Endothelial cell of umbilical vein (primary cell): ENCODE data around the gene ARHGAP22. TPM values are rescaled to one million over a fixed set of nuclear protein-coding genes. Genes with fewer than 3 reads are reported as not detected.

ENCODE experiments used
- BruUV-seq: library from RNA; stranded (reverse); fragments of 400-500 nt; replicated peaks from 2 replicates; lab custom pipeline; 2021; lab: Mats Ljungman, UMichigan
- CTCF ChIA-PET: fragments of 300-600, 350-600 bp; sonication (Branson Sonifier 250); formaldehyde crosslinking; loops from one replicate; lab custom pipeline; 2021; ENCODE audit warnings: antibody characterized with exemption, inconsistent platforms; lab: Charles Lee
- POLR2A ChIA-PET: fragments of 300-600, 350-600 bp; sonication (Branson Sonifier 250); formaldehyde crosslinking; loops from one replicate; lab custom pipeline; 2021; ENCODE audit warnings: antibody characterized with exemption, inconsistent platforms; lab: Charles Lee
- DNase-seq: peaks from one replicate; pipeline ENCODE4 v3.0.0-alpha.2; 2011; ENCODE audit warnings: low read depth, low spot score
- FAIRE-seq: peaks from 2 replicates; lab custom pipeline; 2011; peaks lifted over from hg19 to GRCh38; lab: Jason Lieb, UNC
- H2AFZ ChIP-seq: 2 replicates; pipeline ENCODE4 v1.6.0; 2012; ENCODE audit warnings: low read depth, low read length, control low read depth, inconsistent platforms
- H3K27ac ChIP-seq: 2 replicates; pipeline ENCODE4 v1.5.1; 2011; ENCODE audit warnings: low read depth, mild to moderate bottlenecking, control low read depth, low read length, moderate library complexity; ENCODE audit not compliant: insufficient read depth
- H3K27me3 ChIP-seq, 2 experiments: 2 replicates each; pipeline versions ENCODE4 v1.6.0 to v1.6.1; 2011; ENCODE audit warnings: low read length in 2 of 2, mixed read lengths in 1 of 2; ENCODE audit not compliant: control insufficient read depth in 2 of 2, insufficient read depth in 2 of 2
- H3K36me3 ChIP-seq, 2 experiments: 2 replicates in 1 of 2; 3 replicates in 1 of 2; pipeline ENCODE4 v1.5.1; 2011; ENCODE audit warnings: low read length in 2 of 2, mild to moderate bottlenecking in 1 of 2, moderate library complexity in 1 of 2; ENCODE audit not compliant: control insufficient read depth in 2 of 2, insufficient read depth in 2 of 2; ENCODE audit errors: extremely low read depth in 1 of 2
- H3K4me1 ChIP-seq: 3 replicates; pipeline ENCODE4 v1.5.1; 2011; ENCODE audit warnings: mild to moderate bottlenecking, low read length; ENCODE audit not compliant: control insufficient read depth, insufficient read depth; ENCODE audit errors: extremely low read depth
- H3K4me2 ChIP-seq: 2 replicates; pipeline ENCODE4 v1.6.1; 2011; ENCODE audit warnings: low read length, control low read depth, mixed read lengths; ENCODE audit not compliant: insufficient read depth
- H3K4me3 ChIP-seq, 3 experiments: fragments of 200-600 bp in 1 of 3; sonication (generic), shearing (Covaris generic) in 1 of 3; replicated peaks in 1 of 3; 2 replicates each; pipeline ENCODE4 v1.5.1; 2011 to 2016; ENCODE audit warnings: control low read depth in 3 of 3, low read length in 3 of 3, mild to moderate bottlenecking in 2 of 3, inconsistent platforms in 1 of 3, low read depth in 1 of 3, moderate library complexity in 1 of 3; ENCODE audit not compliant: insufficient read depth in 1 of 3
- H3K79me2 ChIP-seq: 2 replicates; pipeline ENCODE4 v1.6.0; 2012; ENCODE audit warnings: low read length, inconsistent platforms; ENCODE audit not compliant: control insufficient read depth, insufficient read depth
- H3K9ac ChIP-seq: replicated peaks from 2 replicates; pipeline ENCODE3; 2011; ENCODE audit warnings: low read length, control low read depth; ENCODE audit not compliant: insufficient read depth; ENCODE audit errors: extremely low read depth
- H3K9me1 ChIP-seq: replicated peaks from 3 replicates; pipeline ENCODE4 v1.6.0; 2011; ENCODE audit warnings: mild to moderate bottlenecking, low read length; ENCODE audit not compliant: control insufficient read depth, insufficient read depth; ENCODE audit errors: extremely low read depth
- H3K9me3 ChIP-seq: replicated peaks from 2 replicates; pipeline ENCODE4 v1.5.1; 2012; ENCODE audit warnings: low read length, inconsistent platforms; ENCODE audit not compliant: control insufficient read depth, insufficient read depth
- H4K20me1 ChIP-seq: replicated peaks from 2 replicates; pipeline ENCODE3; 2011; ENCODE audit warnings: mild to moderate bottlenecking, low read length; ENCODE audit not compliant: control insufficient read depth, insufficient read depth; ENCODE audit errors: extremely low read depth
- CTCF ChIP-seq, 2 donors: IDR thresholded peaks; 1 replicate in 1 of 2; 2 replicates in 1 of 2; pipeline ENCODE4 v1.5.1; 2011; ENCODE audit warnings: low read length in 2 of 2, mild to moderate bottlenecking in 2 of 2, moderate library complexity in 2 of 2, control low read depth in 1 of 2, inconsistent platforms in 1 of 2, low read depth in 1 of 2; ENCODE audit not compliant: insufficient read depth in 1 of 2; ENCODE audit errors: extremely low read depth in 1 of 2
- EZH2 ChIP-seq: IDR thresholded peaks from 2 replicates; pipeline ENCODE4 v1.6.1; 2012; ENCODE audit warnings: borderline replicate concordance, low read depth, mild to moderate bottlenecking, moderate library complexity, low read length, inconsistent platforms; ENCODE audit not compliant: severe bottlenecking
- FOS ChIP-seq: IDR thresholded peaks from 2 replicates; pipeline ENCODE4 v1.6.1; 2011; ENCODE audit warnings: mild to moderate bottlenecking, low read length, moderate library complexity, borderline replicate concordance; ENCODE audit not compliant: insufficient read depth
- GATA2 ChIP-seq: IDR thresholded peaks from 2 replicates; pipeline ENCODE4 v1.7.0; 2011; ENCODE audit warnings: low read depth, mild to moderate bottlenecking, moderate library complexity, mixed read lengths, low read length; ENCODE audit not compliant: insufficient read length, insufficient read depth
- JUN ChIP-seq: IDR thresholded peaks from 2 replicates; pipeline ENCODE4 v1.6.1; 2011; ENCODE audit warnings: borderline replicate concordance, low read depth; ENCODE audit not compliant: insufficient read length, insufficient read depth
- MYC ChIP-seq: IDR thresholded peaks from one replicate; pipeline ENCODE4 v1.6.1; 2011; ENCODE audit warnings: mild to moderate bottlenecking, low read depth, low read length
- POLR2A ChIP-seq: IDR thresholded peaks from 2 replicates; pipeline ENCODE4 v1.6.1; 2012; ENCODE audit warnings: low read depth, mild to moderate bottlenecking, control low read depth, low read length
- POLR2AphosphoS5 ChIP-seq: IDR thresholded peaks from 2 replicates; pipeline ENCODE4 v1.6.1; 2012; ENCODE audit warnings: low read depth, mild to moderate bottlenecking, control low read depth, low read length, moderate library complexity; ENCODE audit not compliant: insufficient read depth
- dilution Hi-C: fragments of 300-500 bp; cut with MboI; formaldehyde crosslinking; loops from one replicate; pipeline ENCODE4 v1.15.0; 2019; ENCODE audit warnings: low sequenced_read_pairs; ENCODE audit not compliant: extremely low pct_ligation_motif_present
- intact Hi-C: fragments of 100-400 bp; cut with micrococcal nuclease; formaldehyde crosslinking; loops from one replicate; pipeline ENCODE4 v1.10.0; 2022
- polyA plus RNA-seq, 4 experiments: library from polyadenylated mRNA; depleted of rRNA in 3 of 4; stranded (reverse) in 3 of 4; unstranded in 1 of 4; fragments of >200 nt; gene quantifications; 2 replicates each; pipeline versions ENCODE4 v1.2.1 to v1.2.3, GENCODE V29; 2011 to 2012; ENCODE audit warnings: missing spikeins in 1 of 4
- total RNA-seq: library from RNA; stranded (reverse); gene quantifications from 2 replicates; pipeline ENCODE4 v1.2.3, GENCODE V29; 2021
- TF ChIP-seq, protein P1 (sequence below): IDR thresholded peaks from 2 replicates; pipeline ENCODE4 v1.6.1; 2011; ENCODE audit not compliant: insufficient read depth, insufficient read length

ARHGAP22 gene
- total and polyA plus RNA-seq, 2 donors (not counting 3 experiments of a cell fraction or from before 2014, with no cell fraction given) = 8.6 to 50.3 TPM

DNA sequence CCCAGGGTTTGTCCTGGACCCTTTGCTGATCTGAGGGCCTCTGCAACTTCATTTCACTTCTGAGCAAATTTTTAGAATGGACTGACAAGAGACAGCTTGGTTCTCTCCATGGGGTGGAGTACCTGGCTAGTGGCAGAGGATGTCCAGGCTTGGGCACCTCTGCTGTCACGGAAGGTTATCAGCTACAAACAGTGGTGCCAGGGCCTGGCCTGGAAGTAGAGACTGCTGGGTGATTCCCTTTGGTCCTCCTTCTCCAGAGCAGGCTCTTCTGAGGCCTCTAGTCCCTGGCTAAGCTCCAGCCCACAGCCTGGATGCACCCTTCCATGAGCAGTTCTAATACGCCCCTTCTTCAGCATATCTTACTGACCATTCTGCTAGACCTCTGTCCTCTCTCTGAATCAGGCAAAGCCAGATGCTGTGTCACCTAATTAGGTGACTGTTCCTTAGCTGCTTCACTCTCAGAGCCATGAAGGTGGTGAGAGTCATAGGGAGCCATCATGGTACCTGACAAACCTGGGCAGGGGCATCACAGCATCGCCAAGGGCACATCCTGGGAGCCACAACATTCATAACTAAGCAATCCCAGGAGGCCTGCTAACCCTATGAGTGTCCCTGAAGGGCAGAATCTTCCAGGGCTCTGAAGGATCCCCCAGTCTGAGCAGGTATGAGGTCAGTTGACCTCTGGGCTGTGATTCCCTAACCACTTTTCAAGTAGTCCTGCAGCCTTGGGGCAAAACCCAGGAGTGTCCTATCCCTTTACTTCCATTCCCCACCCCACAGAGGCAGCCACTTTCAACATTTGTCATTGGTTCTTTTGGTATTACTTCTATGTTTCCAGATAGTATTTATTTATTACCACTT, 4.0 kb downstream of the ARHGAP22 start:
- no peak for DNase-seq
- FAIRE-seq = no peak
- intact Hi-C loops (no loop called here), dilution Hi-C loops (no loop called here)
- BruUV-seq = no TSS peak
- H3K4me1 ChIP-seq = peaks cover 42% of the 10 kb centered on the region
- no peaks in the 10 kb centered on the region for H3K9me3 ChIP-seq
- H3K4me3 ChIP-seq = no peak overlapping the region
- POLR2A ChIA-PET = no interaction called here
- H3K9me1 ChIP-seq = no peaks in the 10 kb centered on the region
- H3K27me3 ChIP-seq = no peaks in the 10 kb centered on the region
- no peaks in the 10 kb centered on the region for H4K20me1 ChIP-seq
- TF ChIP-seq EZH2 (no peak), POLR2A (no peak), FOS (no peak), POLR2AphosphoS5 (no peak), MYC (no peak), JUN (no peak), CTCF (IDR thresholded peaks at IDR 0.05; ENCODE audit: extremely low read depth in 1 of 2, insufficient read depth in 1 of 2, low read depth in 1 of 2, low read length in 2 of 2) (no peak), GATA2 (no peak)
- TF ChIP-seq, protein P1, sequence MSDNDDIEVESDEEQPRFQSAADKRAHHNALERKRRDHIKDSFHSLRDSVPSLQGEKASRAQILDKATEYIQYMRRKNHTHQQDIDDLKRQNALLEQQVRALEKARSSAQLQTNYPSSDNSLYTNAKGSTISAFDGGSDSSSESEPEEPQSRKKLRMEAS = no peak
- H2AFZ ChIP-seq = no peak overlapping the region
- H3K79me2 ChIP-seq = peaks cover 96% of the 10 kb centered on the region
- no peak overlapping the region for H3K9ac ChIP-seq
- no peaks in the 10 kb centered on the region for H3K36me3 ChIP-seq
- CTCF ChIA-PET = interaction anchor here (0.7 to 9.1 kb wide), 2 partner anchors 12 to 56 kb away, joined by 4 to 251 read pairs; no protein-coding TSS in a partner anchor
- no peak overlapping the region for H3K27ac ChIP-seq
- H3K4me2 ChIP-seq = no peak overlapping the region
